Ureter (tissue), 1 donor: ENCODE measurements around the gene PRKG1. TPM values are rescaled to one million over a fixed set of nuclear protein-coding genes. Genes with fewer than 3 reads are reported as not detected.

Source experiments
- DNase-seq: peaks from one replicate; pipeline ENCODE4 v3.0.0-alpha.2; 2020; ENCODE audit warnings: low spot score
- total RNA-seq: library from RNA; stranded (reverse); gene quantifications from one replicate; pipeline ENCODE4 v1.2.4, GENCODE V29; 2023
- donor health status: DM: yes; HTN: yes; CAD: no.

The PRKG1 gene
- total RNA-seq, 1 donor from 2014 or later = 25.4 TPM

DNA sequence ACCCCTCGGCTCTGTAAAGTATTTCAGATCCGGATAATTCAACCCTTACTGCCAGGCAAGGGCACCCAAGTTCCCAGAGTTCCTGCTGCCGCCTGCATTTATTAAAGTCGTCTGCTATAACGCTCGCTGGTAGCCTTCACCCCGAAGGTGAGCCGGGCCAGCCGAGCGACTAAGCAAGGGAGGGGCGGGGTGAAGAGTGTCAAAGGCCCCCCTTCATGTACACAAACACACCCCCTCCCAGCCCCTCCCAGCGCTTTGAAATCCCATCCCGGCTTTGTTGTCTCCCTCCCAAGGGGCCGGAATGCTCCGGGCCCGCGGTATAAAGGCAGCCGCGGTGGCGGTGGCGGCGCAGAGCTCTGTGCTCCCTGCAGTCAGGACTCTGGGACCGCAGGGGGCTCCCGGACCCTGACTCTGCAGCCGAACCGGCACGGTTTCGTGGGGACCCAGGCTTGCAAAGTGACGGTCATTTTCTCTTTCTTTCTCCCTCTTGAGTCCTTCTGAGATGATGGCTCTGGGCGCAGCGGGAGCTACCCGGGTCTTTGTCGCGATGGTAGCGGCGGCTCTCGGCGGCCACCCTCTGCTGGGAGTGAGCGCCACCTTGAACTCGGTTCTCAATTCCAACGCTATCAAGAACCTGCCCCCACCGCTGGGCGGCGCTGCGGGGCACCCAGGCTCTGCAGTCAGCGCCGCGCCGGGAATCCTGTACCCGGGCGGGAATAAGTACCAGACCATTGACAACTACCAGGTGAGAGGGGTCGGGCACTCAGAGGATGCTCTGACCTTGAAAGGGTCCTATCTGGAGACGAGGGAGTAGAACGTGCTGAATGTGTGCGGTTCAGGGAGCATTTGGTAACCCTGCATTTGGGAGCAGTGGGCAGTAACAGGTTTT is 1239.9 kb downstream of the PRKG1 start, which contains the start of gene DKK1:
TSS of gene DKK1 (plus strand) at position 349 of the 889 bp plus-strand sequence. CDS start at position 503, 154 bp downstream.
- peak; percentile 65 for DNase-seq

DNA sequence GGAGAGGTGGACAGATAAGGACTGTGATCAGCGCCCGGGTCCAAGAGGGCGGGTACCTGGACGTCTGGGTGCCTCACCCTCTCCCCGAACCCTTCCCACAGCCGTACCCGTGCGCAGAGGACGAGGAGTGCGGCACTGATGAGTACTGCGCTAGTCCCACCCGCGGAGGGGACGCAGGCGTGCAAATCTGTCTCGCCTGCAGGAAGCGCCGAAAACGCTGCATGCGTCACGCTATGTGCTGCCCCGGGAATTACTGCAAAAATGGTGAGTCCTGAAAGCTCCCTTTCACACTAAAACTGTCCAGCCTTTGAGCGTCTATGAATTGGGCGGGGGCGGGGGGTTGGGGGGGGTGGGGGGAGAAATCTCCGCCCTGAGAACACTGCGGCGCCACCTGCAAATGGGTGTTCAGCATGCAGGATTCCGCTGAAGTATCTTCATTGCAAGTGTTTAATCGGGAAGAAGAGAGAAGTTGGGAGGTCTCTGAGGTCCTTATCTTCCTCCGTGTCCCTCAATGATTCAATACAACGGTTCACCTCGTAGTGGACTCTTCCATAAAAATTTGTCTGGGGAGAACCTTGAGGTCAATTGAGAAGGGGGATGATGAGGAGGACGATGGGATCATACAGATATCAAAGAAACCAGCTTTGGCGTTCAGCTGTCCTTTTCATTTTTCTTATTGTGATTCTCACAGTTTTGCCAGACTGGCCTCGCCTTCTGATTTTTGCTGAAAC is 1240.7 kb downstream of the PRKG1 start:
- DNase-seq = no peak

DNA sequence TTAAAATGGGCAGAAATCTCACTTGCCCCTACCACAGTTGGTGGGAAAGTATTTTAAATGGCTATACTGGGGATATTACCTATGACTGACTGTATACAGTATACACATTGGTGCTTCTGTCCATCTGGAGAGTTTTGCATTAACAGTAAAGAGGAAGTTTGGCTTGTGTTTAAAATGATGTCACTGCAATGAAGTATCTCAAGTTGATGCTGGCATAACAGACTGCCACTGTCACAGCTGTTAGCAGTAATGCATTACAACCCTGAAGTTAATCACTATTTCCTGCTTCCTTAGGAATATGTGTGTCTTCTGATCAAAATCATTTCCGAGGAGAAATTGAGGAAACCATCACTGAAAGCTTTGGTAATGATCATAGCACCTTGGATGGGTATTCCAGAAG is 1241.7 kb downstream of the PRKG1 start:
- DNase-seq = no peak

DNA sequence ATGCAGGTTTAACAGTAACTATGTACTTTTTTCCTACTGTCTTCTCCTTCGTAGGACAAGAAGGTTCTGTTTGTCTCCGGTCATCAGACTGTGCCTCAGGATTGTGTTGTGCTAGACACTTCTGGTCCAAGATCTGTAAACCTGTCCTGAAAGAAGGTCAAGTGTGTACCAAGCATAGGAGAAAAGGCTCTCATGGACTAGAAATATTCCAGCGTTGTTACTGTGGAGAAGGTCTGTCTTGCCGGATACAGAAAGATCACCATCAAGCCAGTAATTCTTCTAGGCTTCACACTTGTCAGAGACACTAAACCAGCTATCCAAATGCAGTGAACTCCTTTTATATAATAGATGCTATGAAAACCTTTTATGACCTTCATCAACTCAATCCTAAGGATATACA is 1242.2 kb downstream of the PRKG1 start:
- no peak for DNase-seq

DNA sequence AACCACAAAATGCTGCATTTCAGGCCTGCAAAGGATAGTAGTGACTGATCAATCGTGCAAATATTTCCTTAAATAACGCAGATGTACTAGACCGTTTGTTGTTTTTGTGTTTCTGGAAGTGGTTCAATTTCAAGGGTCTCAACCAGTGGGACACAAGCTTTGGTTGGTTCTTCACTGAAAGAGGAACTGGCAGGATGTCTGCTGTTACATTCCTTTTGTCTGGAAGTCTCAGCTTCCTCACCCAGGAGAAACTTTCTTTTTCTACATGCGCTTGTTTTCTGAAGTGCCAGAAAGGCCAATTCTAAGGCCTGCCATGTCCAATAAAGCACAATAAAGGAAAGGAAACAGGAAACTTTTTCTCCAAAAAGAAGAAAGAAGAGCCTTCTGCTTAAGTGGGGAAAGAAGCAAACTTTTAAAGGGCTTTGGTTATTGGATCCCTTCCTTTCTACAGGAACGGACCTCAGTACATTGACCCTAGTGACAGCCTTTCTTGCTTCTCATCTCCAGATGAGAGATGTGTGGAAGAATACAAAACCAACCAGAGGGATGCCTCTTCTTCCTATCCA is 1243.9 kb downstream of the PRKG1 start:
- DNase-seq = no peak

DNA sequence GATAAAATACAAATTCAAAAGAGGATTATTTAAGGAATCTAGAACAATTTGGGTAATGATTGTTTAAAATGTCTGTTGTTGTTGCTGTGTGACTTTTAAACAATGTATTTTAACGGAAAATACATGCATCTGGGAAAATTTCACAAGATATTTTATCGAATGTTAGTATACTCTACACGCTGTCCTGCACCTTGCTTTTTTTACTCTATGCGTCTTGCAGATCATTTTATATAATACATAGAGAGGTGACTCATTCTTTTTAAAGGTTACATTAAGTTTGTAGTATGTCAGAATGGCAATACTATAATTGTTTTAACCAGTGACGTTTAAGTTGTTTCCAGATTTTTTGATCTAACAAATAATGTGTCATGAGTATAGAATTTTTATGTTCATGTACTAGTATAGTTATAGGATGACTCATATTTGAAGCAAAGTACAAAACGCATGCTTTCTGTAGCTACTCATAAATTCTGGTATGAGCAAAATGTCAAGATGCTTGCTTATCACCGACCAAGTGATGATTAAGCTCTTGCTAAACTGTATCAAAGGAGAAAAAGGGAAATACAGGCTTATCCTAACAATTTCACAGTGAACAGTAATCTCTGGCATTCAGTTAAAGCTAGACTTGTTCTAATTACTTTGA is 1244.7 kb downstream of the PRKG1 start:
- DNase-seq = no peak

DNA sequence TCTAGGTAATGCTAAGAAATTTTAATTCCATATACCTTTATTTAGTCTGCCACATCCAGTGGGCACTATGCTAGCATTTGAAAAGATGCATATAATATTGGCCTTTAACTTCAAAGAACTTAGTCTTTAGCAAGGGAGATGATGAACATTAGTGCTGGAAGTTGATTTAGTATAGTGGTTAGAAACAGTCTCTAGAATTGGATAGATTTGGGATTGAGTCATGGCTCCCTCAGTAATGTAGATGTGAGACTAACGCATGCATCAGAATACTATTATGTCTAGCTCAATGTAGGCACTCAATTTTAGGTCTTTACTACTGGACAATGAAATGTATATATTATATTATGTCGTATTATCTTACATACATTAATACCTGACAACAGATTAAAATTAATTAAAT is 1245.6 kb downstream of the PRKG1 start:
- no peak for DNase-seq

DNA sequence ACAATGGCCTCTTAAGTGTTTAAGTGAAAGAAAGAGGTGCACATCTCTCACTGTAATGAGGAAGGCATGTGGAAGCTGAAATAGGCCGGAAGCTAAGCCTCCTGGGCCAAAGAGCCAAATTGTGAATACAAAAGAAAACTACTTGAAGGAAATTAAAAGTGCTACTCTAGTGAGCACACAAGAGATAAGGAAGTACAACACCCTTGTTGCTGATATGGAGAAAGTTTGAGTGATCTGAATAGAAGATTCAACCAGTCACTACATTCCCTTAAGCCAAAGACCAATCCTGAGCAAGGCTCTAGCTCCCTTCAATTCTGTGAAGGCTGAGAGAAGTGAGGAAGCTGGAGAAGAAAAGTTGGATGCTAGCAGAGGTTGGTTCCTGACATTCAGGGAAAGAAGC is 1248.0 kb downstream of the PRKG1 start:
- no peak for DNase-seq

DNA sequence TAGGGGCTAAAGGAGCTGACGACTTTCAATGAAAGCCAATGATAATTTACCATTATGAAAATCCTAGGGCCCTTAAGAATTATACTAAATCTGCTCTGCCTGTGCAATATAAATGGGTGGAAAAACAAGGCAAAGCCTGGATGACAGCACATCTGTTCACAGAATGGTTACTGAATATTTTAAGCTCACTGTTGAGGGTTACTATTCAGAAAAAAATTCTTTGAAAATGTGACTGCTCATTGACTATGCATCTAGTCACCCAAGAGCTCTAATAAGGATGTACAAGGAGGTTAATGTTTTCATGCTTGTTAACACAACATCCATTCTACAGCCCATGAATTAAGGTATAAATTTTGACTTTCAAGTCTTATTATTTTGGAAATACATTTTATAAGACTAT is 1248.6 kb downstream of the PRKG1 start:
- DNase-seq = no peak

DNA sequence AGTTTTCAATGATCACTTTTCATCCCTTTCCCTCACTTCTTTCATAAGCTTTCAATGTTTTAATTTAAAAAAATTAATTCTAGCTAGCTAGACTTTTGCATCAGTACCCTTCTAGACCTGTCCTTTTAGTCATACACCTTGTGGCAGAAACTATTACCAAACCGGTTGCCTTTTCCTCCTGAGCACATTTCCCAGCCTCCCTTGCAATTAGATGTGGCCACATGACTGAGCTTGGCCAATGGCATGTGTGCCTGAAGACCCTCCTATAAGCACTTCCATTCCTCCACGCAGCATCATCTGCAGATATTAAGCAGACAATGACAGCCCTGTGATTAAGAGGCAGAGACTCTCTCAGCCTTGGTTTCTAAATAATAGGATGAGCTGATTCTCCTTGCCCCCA is 1252.1 kb downstream of the PRKG1 start:
- no peak for DNase-seq

DNA sequence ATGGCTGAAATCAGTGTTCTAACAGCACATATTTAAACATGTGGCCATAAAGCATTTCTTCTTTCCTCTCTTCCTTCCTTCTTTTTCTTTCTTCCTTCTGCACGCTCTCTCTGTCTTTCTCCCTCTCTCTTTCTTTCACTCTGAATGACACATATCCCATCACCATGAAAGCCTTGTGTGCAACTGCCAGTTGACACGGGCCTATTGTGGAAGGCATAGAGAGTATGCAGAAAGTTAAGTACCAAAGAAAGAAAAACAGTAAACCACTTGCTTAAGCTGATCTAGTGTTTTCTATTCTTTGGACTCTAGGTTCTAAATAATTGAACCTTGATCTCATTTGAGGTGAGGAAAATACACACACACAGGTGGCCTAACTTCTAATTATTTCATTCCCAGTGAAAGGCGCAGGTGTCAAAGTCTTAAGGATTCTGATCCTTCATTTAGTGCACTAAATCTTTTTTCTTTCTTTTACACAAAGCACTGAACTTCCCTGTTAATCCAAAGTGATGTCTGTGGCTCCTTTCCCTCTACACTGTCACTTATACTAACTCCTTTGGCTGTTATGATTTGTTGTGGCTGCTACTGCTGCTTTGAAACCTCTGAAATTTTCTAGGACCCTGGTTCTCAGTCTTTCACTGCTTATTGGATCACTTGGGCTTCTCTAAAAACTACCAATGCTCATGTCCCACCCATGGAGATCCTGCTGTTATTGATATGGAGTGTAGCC is 1257.5 kb downstream of the PRKG1 start:
- no peak for DNase-seq

DNA sequence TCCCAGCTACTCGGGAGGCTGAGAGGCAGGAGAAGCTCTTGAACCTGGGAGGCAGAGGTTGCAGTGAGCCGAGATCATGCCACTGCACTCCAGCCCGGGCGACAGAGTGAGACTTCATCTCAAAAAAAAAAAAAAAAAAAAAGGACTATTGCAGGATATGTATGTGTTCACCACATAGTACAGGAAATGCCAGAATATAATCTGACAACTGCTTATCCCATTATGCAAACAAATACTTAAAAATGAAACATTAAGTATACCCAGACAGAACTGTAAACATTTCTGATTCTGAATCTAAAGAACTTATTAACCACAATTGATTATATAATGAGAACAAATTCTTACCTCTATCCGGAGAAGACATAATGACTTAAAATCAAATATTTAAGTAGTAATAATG is 1258.5 kb downstream of the PRKG1 start:
- no peak for DNase-seq

DNA sequence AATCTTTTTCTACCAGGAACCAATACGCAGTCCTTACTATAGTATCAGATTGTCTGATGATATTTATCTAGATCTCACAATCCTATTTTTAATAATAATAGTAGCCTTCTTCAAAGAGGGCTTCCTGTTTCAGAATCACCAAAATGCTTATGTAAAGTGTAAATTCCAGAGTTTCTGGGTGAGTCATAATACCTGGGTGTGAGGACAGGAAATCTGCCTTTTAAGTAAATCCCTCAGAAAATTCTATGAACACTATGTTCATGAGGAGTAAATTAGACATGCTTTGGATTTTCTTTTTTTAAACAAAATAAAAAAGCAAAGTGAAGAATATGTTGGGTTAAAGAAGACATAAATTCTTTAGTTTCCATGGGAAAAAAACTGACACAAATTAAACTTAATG is 1260.3 kb downstream of the PRKG1 start:
- DNase-seq = no peak

DNA sequence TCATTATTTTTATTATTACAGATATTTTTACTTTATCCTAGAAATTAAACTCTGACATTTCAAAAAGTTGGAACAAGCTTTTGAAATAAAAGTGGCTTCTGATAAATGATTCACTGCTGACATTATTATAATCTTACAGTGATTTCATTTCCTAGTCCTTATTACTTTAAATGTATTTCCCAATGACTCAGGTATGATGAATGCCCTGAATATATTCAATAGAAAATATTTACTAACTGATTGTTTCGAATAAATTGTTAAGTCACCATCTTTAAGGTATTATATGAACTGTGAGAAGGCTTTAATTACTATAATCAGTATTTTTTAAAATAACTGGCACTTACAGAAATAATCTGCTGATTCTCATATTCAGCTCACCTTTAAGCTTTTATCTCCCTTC is 1261.4 kb downstream of the PRKG1 start:
- DNase-seq = no peak

DNA sequence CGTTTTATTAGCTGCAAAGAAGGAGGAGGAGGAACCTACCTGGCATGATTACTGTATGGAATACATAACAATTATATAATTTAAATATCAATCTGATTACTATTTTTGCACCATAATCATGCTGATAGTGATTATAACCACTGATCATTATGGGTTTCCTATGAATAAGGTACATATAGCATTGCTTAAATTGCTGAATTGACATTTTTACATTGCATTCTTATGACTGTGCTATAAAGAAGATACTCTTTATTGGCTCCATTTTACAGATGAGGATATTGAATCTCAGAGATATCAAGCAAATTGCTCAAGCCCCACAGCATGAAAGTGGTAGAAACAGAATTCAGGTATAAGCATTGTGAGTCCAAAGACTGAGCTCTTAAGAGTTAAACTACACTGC is 1262.9 kb downstream of the PRKG1 start:
- DNase-seq = no peak

DNA sequence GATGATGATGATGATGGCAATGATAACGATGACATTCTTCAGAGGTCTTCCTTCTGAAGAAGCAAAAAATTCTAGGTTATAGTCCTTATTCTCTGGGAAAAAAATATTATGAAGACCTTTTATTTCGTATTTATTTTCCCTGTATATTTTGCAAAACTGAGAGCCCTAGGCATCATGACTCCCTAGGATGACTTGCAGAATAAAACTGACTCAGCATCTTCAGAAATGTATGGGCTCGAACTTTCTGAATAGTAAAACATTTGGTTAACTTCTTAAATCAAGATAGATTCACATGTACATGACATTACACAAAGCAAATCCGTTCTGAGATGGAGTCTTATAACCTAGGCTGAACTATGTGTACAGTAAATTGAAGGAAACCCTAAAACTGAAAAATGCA is 1269.2 kb downstream of the PRKG1 start:
- DNase-seq = no peak

DNA sequence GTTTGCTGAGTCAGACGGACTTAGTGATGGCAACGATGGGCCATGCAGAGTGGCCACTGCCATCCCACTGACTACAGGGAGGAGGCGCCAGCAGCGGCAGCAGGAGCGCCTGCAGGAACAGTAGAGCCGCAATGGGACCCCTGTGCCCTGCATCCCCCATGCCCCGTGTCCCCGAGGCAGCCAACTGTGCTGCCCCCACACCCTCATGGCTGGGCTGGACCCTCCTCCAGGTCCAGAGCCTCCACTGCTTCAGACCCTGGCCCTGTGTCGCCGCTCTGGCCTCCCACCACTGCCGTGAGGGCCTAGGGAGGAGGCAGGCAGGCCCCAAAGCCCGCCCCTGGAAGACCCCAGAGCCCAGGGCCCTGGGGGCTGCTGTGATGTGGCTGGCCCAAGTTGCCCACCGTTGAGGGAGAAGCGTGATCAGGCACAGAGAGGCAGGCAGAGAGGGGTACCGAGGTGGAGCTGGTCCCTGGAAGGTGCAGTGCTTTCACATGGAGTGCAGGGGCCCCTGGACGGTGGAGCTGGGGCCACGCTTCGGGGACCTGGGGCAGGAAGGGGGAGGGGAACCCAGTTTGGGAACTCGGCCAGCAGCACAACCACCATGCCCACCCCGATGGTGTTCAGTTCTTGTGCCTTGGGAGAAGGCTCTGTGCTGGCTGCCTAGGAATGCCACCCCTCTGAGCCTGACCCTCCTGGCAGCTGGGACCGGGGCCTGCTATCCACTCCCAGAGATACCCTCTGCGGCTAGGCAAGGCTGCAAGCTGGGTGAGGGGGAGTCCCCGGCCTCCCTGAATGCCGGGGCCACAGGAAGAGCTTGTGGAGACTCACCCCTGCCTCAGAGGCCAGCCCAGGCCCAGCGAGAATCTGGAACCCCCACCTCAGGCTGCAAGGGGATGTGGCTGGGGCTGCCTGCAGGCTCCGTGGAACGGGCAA is 1272.4 kb downstream of the PRKG1 start:
- no peak for DNase-seq

DNA sequence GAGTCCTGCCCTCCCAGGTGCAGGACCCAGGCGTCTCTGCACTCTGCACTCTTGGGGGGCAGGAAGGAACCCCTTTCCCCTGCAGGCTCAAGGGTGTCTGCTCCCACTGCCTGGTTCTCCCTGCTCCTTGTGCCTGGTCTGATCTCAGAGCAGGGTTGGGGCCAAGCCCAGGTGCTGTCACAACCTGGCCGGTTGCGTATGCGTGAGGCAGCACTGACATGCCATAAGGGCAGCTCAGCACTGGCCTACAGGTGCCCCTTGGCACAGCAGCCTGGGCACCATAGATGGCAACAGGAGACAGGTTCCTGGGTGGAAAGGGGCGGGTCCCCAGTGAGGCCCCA is 1273.0 kb downstream of the PRKG1 start:
- DNase-seq = no peak
